HG03175 (cell line): ENCODE data around the gene PPP1R3C.

Experiments used
- ATAC-seq: cut with Tn5 transposase; IDR thresholded peaks from one replicate; pipeline ENCODE4 v1.9.1; 2021; ENCODE audit warnings: mild to moderate bottlenecking, moderate library complexity; ENCODE audit not compliant: unreplicated experiment

PPP1R3C gene

GRCh38 chr10:91632671-91633550 is at the start of gene PPP1R3C:
Gene PPP1R3C, minus strand, starts transcription at chr10:91633071. Its CDS starts 102 bp downstream, at chr10:91632969.
- ATAC-seq: peak; percentile 69

GRCh38 chr10:91681361-91682276 is 48.7 kb upstream of the PPP1R3C start:
- no peak for ATAC-seq

DNA sequence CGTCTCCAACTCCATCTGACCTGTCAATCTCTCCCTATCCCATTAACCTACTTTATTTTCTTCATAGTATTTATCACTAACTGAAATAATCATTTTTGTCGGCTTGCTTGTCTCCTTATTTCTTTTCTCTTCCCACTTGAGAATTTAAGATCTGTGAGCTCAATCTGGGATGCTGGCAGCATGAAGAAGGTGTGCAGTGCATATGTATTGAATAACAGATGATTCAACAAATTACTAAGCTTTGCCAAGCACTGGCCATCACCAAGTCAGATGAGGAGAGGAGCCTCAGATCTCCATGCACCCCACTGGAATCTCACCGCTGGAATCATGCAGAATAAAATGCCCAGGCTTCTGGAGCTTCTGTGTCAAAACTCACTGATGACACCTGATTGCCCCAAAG is 47.6 kb upstream of the PPP1R3C start:
- no peak for ATAC-seq

GRCh38 chr10:91679296-91679695 is 46.4 kb upstream of the PPP1R3C start:
- ATAC-seq: no peak

DNA sequence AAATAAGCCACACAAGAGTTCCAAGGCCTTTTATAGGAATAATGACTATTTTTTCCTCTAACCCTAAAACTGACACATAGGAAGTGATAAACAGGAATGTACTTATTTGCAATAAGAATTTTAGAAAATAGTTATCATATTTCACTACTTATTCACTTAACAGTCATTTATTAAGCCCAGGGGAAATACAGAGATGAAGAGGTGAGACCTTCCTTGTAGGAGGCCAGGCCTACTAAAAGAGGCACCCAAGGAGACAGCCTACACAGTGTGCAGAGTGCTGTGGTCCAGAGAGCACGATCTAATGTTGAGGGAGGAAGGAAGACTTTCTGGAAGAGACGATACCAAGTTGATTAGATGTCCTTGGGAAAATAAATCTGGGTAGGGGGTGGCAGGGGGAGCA is 45.0 kb upstream of the PPP1R3C start:
- no peak for ATAC-seq

- no peak for ATAC-seq
Observed at GRCh38 chr10:91672021-91672608, 39.2 kb upstream of the PPP1R3C start.

GRCh38 chr10:91668913-91669312 is 36.0 kb upstream of the PPP1R3C start:
- no peak for ATAC-seq

DNA sequence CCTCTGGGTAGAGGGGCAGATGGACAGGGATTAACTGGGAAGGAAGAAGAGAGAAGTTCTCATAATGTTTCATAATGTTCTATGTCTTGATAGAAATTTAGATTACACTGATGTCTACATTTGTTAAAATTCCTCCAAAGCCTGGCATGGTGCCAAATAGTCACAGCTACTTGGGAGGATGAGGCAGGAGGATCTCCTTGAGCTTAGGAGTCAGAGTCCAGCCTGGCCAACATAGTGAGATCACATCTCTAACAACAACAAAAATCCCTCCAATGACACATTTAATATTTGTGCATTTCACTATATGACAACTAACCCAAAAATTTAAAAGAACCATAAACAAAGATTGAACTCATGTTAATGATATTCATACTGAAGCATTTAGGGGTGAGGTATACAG is 33.0 kb upstream of the PPP1R3C start:
- ATAC-seq: no peak

DNA sequence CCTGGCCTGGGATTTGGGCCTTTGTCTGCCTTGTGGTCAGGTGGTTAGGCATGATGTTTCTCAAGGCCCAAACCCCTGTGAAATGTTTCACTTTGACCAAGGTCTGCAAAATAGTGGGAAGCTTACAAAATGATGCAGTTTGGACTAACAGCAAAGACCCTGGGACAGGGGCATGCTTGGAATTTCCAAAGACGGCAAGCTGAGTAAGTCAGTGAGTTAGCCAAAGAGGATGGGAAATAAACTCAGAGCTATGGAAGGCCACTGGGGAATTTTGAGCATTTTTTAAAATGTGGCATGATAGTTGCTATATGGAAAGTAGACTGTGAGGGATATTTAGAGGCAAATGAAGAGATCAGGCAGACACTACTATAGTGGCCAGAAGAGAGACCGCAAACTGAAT is 31.6 kb upstream of the PPP1R3C start:
- ATAC-seq: no peak

- no peak for ATAC-seq
Observed at GRCh38 chr10:91662993-91663392, 30.1 kb upstream of the PPP1R3C start.

- ATAC-seq: no peak
Observed at GRCh38 chr10:91653219-91653870, 20.5 kb upstream of the PPP1R3C start.

DNA sequence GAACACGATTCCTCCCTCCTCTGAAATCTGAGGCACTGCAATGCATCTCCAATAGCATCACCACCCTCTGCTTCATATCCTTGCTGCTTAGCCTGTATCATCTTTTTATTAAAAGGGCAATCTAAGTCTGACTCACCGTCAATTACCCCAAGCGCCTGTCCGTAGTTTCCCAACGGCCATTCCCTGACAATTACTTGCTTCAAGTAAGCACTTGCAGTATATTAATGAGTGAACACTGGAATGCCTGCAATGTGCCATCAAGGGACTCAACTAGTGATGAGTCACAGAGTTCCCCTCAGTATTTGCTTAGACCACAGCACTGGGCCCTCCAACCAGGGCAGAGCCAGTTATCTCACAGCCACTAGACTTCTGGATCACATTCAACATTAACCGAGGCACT is 19.5 kb upstream of the PPP1R3C start:
- ATAC-seq: no peak

- no peak for ATAC-seq
Observed at GRCh38 chr10:91643700-91644099, 10.8 kb upstream of the PPP1R3C start.

GRCh38 chr10:91642831-91643692 is 10.2 kb upstream of the PPP1R3C start:
- no peak for ATAC-seq

DNA sequence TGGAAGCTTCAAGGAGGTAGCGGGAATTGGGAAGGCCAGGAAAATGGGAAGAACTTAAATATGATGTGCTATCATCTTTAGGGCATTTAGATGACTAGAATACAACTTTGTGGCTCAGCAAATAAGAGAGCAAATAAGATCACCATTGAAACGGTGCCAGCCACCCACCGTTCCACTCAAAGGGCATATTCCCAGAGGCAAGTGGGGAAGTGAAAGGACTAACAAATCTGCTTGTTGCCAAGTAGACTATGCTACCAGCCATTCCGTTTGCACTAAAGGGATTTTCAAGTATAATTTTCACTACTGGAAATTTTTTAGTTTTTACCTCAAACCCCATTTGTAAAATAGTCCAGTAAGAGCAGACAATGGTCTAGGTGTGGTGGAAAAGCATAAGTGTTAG is 4.0 kb upstream of the PPP1R3C start:
- ATAC-seq: no peak

GRCh38 chr10:91635401-91636400 is 2.8 kb upstream of the PPP1R3C start:
- ATAC-seq: peak; percentile 61

DNA sequence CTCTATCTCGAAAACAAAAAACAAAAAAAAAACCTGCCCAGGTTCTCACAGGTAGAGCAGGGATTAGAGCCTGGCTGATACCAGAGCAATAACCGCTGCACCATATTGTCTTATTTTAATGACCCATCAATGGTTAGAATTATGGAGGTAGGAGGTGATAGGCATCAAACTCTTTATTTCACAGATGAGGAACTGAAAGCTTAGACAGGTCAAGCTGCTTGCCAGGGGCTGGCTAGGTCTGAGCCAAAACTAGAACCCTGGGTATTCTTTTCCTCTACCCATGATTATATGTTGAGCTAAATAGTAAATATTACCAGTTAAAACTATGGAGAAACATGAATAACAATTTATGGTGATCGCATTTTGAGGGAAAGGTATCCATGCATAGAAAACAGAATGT is 2.0 kb upstream of the PPP1R3C start:
- no peak for ATAC-seq

DNA sequence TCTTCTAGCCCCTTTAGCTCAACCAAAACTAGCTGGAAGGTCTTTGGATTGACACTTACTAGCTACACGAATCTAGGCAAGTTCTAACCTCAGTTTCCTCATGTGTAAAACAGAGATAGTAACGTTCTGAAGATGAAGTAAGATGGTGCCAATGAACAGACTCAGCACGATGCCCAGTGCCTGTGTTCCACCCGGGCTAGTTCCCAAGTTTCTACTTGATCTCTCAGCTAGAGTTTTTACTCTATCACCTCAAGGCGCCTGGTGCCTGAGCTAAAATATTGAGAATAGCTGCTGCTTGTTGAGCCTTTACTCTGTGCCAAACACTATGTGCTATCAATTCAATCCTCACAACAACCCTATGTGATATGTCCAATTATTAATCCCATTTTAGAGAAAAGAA is 1.4 kb upstream of the PPP1R3C start:
- no peak for ATAC-seq

DNA sequence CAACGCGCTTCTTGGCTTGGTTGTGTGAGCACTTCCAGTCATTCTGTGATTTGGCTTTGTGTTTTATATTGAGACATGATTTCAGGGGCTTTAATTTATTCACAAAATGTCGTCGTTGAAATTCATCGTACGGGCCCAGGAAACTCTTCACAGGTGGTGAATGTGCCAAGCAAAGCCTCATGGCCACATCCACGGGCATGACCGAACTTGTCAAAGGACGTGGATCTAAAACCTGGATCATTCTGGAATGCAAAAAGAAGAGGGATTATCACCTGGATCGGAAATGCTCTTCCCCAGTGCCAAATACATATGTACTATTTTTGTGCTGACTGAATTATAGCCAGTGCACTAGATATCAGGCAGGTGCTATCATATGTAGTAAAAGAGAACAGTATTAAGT is 2.2 kb downstream of the PPP1R3C start:
- ATAC-seq: no peak
